ENCODE results near the gene PSME3IP1.

DNA sequence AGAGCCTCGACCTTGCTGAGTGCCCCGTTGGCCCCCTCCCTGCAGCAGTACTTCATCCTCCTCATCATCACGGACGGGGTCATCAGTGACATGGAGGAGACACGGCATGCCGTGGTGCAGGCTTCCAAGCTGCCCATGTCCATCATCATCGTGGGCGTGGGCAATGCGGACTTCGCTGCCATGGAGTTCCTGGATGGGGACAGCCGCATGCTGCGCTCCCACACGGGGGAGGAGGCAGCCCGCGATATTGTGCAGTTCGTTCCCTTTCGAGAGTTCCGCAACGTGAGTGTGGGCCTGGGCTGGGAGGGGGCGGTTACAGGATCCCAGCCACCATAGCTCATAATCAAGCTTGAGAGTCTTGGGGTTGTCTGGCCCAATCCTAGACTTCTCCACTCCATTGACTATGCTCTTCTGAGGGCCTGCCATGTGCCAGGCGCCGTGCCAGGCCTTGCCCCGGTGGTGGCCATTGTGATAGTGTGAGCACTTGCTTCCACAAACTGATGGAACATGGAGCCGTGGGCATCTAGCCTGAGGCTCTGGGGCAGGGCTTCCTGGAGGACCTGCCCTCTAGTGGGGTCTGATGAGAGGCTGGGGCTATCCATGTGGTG lies 39.7 kb downstream of the PSME3IP1 start:
- TF ChIP-seq ZNF175 (tag by site-specific recombination; IDR thresholded peaks at IDR 0.05) (no peak), ZNF423 (tag by site-specific recombination; IDR thresholded peaks at IDR 0.05) (no peak), CTCF (tag by site-specific recombination; IDR thresholded peaks at IDR 0.05) (no peak), ZNF518A (tag by site-specific recombination; conservative IDR thresholded peaks at IDR 0.05; ENCODE audit: low read depth) (no peak), ZBTB7A (tag by site-specific recombination; IDR thresholded peaks at IDR 0.05; ENCODE audit: low read depth) (no peak), ZNF16 (tag by site-specific recombination; IDR thresholded peaks at IDR 0.05; ENCODE audit: low read depth) (no peak), ZNF169 (tag by site-specific recombination; IDR thresholded peaks at IDR 0.05) (no peak), ZNF707 (tag by site-specific recombination; IDR thresholded peaks at IDR 0.05) (no peak)
- TF ChIP-seq, protein P1, sequence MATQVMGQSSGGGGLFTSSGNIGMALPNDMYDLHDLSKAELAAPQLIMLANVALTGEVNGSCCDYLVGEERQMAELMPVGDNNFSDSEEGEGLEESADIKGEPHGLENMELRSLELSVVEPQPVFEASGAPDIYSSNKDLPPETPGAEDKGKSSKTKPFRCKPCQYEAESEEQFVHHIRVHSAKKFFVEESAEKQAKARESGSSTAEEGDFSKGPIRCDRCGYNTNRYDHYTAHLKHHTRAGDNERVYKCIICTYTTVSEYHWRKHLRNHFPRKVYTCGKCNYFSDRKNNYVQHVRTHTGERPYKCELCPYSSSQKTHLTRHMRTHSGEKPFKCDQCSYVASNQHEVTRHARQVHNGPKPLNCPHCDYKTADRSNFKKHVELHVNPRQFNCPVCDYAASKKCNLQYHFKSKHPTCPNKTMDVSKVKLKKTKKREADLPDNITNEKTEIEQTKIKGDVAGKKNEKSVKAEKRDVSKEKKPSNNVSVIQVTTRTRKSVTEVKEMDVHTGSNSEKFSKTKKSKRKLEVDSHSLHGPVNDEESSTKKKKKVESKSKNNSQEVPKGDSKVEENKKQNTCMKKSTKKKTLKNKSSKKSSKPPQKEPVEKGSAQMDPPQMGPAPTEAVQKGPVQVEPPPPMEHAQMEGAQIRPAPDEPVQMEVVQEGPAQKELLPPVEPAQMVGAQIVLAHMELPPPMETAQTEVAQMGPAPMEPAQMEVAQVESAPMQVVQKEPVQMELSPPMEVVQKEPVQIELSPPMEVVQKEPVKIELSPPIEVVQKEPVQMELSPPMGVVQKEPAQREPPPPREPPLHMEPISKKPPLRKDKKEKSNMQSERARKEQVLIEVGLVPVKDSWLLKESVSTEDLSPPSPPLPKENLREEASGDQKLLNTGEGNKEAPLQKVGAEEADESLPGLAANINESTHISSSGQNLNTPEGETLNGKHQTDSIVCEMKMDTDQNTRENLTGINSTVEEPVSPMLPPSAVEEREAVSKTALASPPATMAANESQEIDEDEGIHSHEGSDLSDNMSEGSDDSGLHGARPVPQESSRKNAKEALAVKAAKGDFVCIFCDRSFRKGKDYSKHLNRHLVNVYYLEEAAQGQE (tag by site-specific recombination; IDR thresholded peaks at IDR 0.05), result no peak

Measured in HEK293 (cell line).